HG03571 (cell line): ENCODE measurements around the gene USP36.
A peak's percentile ranks its signal among the peaks of the same experiment; 100 is the strongest.
"Not testable (repeated sequence)": the region's sequence is repeated elsewhere in the genome, so short reads cannot be mapped to it uniquely, and the experiment has no call there.

Source experiments
- ATAC-seq: cut with Tn5 transposase; IDR thresholded peaks from one replicate; pipeline ENCODE4 v1.9.1; 2021; ENCODE audit not compliant: unreplicated experiment

USP36 gene

GRCh38 chr17:78872486-78872885 lies 31.9 kb upstream of the USP36 start:
- ATAC-seq = no peak

DNA sequence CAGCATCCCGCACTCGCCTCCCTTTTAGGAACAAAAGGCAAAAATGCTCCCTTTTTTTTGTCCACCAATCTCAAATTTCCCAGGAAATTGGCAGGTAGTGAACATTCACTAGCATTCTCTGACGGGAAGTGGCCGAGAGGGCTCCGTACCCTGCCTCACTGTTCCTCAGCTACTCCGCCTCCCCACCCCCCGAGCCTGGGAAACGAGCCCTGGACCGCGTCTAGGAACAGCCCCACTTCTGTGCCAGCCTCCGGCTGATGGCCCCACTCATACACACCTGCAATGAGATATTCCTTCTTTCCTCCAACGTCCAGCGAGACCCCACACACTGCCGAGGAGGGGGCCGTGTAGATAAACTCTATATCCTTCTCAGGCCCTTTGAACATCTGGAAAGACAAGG lies 30.0 kb upstream of the USP36 start:
- ATAC-seq = no peak

DNA sequence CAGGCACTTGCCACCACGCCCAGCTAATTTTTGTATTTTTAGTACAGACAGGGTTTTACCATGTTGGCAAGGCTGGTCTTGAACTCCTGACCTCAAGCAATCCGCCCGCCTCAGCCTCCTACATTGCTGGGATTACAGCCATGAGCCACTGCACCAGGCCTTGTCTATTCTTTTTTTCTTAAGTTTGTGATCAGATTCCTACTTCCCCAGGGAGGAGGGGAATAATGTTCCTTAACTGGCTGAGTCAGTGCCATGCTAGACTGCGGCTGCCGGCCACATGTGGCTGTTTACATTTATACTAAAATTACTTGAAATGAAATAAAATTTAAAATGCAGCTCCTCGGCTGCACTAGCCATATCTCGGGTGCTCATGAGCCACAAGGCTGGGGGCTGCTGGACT lies 27.8 kb upstream of the USP36 start:
- no peak for ATAC-seq

DNA sequence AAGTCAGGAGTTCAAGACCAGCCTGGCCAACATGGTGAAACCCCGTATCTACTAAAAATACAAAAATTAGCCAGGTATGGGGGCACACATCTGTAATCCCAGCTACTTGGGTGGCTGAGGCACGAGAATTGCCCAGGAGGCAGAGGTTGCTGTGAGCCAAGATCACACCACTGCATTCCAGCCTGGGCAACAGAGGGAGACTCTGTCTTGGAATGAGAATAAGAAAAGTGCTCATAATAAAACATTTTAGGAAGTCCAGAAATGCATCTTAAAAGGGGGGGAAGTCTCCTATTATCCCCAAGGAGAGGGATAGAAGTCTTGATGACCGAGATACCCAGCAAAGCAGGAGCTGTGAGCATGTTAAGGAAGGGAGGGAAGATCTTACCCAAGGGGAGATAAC lies 26.4 kb upstream of the USP36 start:
- ATAC-seq = not testable (repeated sequence)

GRCh38 chr17:78865682-78866390 lies 25.2 kb upstream of the USP36 start:
- no peak for ATAC-seq

GRCh38 chr17:78864117-78864516 lies 23.5 kb upstream of the USP36 start:
- no peak for ATAC-seq

DNA sequence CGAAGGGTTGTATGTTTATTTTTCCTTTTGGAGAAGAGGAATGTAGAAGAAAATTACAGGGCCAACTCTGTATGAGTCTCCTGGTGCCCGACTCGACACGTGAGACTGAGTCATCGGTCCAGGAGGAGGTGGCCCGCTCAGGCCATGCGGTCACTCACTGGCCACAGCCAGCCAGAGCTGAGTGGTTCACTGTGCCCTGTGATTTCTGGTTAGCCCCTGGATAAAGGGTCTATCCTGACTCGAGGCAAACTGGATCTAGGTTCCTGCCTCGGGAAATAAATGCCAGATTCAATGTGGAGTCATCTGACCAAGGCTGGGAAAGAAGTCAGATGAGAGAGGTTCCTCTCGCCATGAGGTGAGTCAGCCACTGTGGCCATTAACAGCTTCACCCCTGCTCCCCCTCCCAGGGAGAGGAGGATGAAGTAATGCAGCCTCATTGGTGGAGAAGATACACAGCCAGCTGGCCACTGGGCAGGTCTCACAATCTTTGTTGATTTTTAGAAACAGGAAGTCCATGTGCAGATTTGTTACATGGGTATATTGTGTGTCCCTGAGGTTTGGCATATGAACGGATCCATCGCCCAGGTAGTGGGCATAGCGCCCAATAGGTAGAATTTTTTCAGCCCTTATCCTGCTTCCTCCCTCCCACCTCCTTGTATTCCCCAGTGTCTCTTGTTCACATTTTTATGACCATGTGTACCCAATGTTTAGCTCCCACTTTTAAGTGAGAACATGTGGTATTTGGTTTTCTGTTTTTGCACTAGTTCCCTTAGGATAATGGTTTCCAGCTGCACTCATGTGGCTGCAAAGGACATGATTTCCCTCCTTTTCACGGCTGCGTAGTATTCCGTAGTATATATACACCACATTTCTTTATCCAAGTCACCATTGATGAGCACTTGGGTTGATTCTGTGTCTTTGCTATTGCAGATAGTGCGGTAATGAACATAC lies 21.7 kb upstream of the USP36 start:
- no peak for ATAC-seq

GRCh38 chr17:78861229-78861628 lies 20.6 kb upstream of the USP36 start:
- no peak for ATAC-seq

DNA sequence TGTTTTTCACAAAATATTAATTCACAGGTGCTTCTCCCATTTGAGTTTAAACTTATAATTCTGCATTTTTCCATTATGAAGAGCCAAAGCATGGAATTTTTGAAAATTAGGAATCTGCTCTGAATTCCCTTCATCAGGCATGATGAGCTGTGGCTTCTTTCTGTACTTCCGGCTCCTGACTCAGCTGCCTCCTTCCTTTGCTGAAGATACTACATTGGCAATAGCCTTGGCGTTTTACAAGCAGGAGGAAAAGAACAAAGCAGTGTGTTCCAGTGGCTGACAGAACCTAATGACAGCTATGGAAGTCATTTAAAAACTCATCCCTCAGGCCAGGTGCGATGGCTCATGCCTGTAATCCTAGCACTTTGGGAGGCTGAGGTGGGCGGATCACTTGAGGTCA lies 18.4 kb upstream of the USP36 start:
- ATAC-seq = no peak

DNA sequence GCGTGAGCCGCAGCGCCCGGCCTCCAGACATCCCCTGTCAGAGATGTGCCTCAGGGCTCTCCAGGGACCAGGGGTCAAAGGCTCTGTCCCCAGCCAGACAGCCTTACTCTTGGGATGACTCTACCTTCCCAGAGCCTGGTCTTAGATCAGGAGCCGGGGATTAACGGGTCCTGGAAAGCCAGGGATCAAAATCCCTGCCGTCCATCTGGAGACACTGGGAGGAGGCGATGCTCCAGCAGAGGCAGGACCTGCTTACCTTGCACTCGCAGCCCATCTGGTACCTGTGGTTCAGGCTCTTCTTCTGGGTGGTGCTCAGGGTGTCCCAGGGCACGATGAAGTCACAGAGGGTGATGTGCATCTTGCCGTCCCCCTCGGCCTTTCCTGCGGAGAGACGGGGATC lies 16.7 kb upstream of the USP36 start:
- ATAC-seq = no peak

DNA sequence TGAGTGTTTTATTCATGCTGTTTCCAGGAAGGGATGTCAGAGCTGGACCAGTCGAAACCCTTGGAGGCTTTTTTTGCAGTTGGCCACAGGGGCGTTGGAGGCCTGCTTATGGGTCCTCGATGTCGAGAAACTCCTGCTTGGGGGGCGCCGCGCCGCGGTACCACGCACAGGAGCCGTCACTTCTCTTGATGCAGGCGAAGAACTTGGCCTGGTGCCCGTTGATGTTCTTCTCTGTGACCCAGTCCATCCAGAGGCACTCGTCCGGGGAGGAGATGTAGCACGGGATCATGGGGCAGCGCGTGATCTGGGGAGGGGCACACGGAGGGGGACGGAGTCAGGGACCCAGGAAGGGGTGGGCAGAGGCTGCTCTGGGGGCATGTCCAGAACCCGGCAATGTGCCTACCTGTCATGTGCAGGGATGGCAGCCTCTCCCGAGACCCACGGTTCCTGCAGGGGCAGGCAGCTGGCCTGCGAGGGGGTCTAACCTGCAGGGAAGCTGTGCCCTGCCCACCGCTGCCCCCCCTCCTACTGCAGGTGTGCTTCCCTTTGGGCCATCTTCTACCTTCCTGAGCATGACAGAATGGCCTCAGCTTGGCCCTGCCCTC lies 15.0 kb upstream of the USP36 start:
- ATAC-seq = no peak

GRCh38 chr17:78854508-78854907 lies 13.9 kb upstream of the USP36 start:
- no peak for ATAC-seq

DNA sequence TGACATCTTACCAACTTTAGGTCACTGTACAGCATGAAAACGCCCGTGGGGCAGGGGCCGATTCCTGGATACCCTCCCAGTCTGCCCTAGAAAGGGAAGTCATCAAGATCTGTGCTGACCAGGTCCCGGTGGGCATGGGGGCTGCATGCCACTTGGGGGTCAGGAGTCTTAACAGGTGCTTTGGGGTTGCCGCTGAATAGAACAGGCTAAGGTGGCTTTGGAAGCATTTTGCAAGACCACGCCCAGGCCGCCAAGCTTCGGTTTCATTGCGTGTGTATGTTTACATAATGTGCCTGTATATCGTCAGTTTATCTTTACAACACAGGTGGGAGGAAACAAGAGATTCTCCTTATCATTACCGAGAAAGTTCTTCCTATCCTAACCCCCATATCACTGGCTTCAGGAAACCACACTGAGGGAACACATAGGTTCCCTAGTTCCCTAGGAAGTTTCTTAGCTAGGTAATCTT lies 13.3 kb upstream of the USP36 start:
- ATAC-seq = no peak

- no peak for ATAC-seq
Observed at GRCh38 chr17:78852709-78853121, 12.1 kb upstream of the USP36 start.

DNA sequence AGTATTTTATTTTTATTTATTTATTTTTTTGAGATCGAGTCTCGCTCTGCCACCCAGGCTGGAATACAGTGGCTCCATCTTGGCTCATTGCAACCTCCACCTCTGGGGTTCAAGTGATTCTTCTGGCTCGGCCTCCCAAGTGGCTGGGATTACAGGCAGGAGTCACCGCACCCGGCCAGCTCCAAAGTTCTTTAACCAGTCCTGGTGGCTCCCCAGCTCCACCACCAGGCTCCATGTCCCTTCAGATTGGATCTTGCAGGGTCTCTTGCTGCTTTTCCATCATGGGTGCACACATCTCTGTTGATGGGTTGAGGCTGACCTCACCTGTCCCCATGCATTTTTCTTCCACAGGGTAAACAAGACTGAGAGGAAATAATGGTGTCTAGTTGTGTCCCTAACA lies 8.4 kb upstream of the USP36 start:
- no peak for ATAC-seq

GRCh38 chr17:78847052-78847451 lies 6.4 kb upstream of the USP36 start:
- ATAC-seq = no peak

- no peak for ATAC-seq
Observed at GRCh38 chr17:78844301-78845005, 3.8 kb upstream of the USP36 start.

GRCh38 chr17:78842881-78843565 lies 2.4 kb upstream of the USP36 start:
- ATAC-seq = no peak

DNA sequence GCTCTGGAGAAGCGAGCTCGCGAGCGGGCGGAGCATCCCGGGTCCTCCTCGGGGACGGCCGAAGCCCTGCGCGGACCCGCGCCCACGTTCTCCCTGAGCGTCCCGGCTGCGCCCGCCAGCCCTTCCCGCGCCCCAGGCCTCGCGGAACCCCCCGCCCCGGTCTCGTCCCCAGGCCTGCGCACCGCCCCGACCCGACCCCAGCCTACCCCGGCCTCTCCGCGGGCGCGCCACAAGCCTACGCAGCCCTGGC lies 159 bp downstream of the USP36 start:
- ATAC-seq = peak; percentile 4

- ATAC-seq = peak; percentile 11
Observed at GRCh38 chr17:78839762-78840529, 668 bp downstream of the USP36 start.
